HCT116 (cell line): ENCODE results near the gene TCF12. TPM values are rescaled to one million over a fixed set of nuclear protein-coding genes. Genes with fewer than 3 reads are reported as not detected.

Source experiments
- ATAC-seq: fragments of 200-7000 bp; cut with Tn5 transposase; 2 replicates; pipeline ENCODE4 v1.9.1; 2020; ENCODE audit warnings: mild to moderate bottlenecking, moderate library complexity
- BruUV-seq: library from RNA; stranded (reverse); fragments of 400-500 nt; replicated peaks from 2 replicates; lab custom pipeline; 2021; lab: Mats Ljungman, UMichigan
- CTCF ChIA-PET: fragments of 300-600 bp; sonication (Branson Sonifier 250); formaldehyde crosslinking; loops from one replicate; lab custom pipeline; 2021; ENCODE audit warnings: antibody characterized with exemption; lab: Charles Lee
- POLR2A ChIA-PET: fragments of 300-600, 350-600 bp; sonication (Branson Sonifier 250); formaldehyde crosslinking; loops from one replicate; lab custom pipeline; 2021; ENCODE audit warnings: antibody characterized with exemption; lab: Charles Lee
- RAD21 ChIA-PET, 2 experiments: fragments of 300-600 bp; sonication (Branson Sonifier 250); formaldehyde crosslinking; loops; one replicate each; lab custom pipeline; 2023; ENCODE audit warnings: low total read pairs in 2 of 2; ENCODE audit not compliant: uncharacterized antibody in 2 of 2, unreplicated experiment in 2 of 2, low non-redundant PET in 1 of 2; lab: Charles Lee
- DNase-seq: peaks from one replicate; pipeline ENCODE4 v3.0.0-alpha.2; 2010; ENCODE audit warnings: low read depth, low spot score
- H2AFZ ChIP-seq: fragments of 200-600 bp; shearing (Covaris generic), sonication (generic); 2 replicates; pipeline ENCODE4 v1.6.1; 2017; ENCODE audit warnings: low read depth, mixed run types, mixed read lengths, antibody characterized with exemption, low read length; ENCODE audit not compliant: poor library complexity, severe bottlenecking
- H3K27ac ChIP-seq: 2 replicates; pipeline ENCODE4 v1.5.1; 2012; ENCODE audit warnings: low read depth, low read length
- H3K27me3 ChIP-seq: fragments of 200-600 bp; sonication (generic); 2 replicates; pipeline ENCODE4 v1.6.1; 2016; ENCODE audit warnings: mixed run types, low read length, mixed read lengths; ENCODE audit not compliant: insufficient read depth
- H3K36me3 ChIP-seq, 2 experiments: fragments of 200-500 bp in 1 of 2; fragments of 200-600 bp in 1 of 2; sonication (Bioruptor generic) in 1 of 2; sonication (generic) in 1 of 2; 2 replicates each; pipeline versions ENCODE4 v1.5.1 to v1.6.1; 2014 to 2016; ENCODE audit warnings: low read length in 2 of 2, inconsistent platforms in 1 of 2, mixed read lengths in 1 of 2, mixed run types in 1 of 2; ENCODE audit not compliant: insufficient read depth in 2 of 2, control insufficient read depth in 1 of 2
- H3K4me1 ChIP-seq, 2 experiments: fragments of 200-600 bp in 1 of 2; sonication (generic) in 1 of 2; 2 replicates each; pipeline versions ENCODE4 v1.5.1 to v1.6.1; 2012 to 2017; ENCODE audit warnings: low read length in 2 of 2, inconsistent platforms in 1 of 2, mild to moderate bottlenecking in 1 of 2, mixed read lengths in 1 of 2, mixed run types in 1 of 2, moderate library complexity in 1 of 2; ENCODE audit not compliant: insufficient read depth in 2 of 2, control insufficient read depth in 1 of 2
- H3K4me2 ChIP-seq: fragments of 200-600 bp; sonication (generic); 2 replicates; pipeline ENCODE4 v1.6.1; 2017; ENCODE audit warnings: mixed run types, low read length, mixed read lengths
- H3K4me3 ChIP-seq, 2 experiments: fragments of 200-600 bp in 1 of 2; sonication (generic) in 1 of 2; replicated peaks in 1 of 2; 2 replicates each; pipeline ENCODE4 v1.5.1; 2011 to 2016; ENCODE audit warnings: low read length in 2 of 2, control low read depth in 1 of 2, low read depth in 1 of 2, mild to moderate bottlenecking in 1 of 2, mixed read lengths in 1 of 2, mixed run types in 1 of 2
- H3K79me2 ChIP-seq: fragments of 200-600 bp; sonication (generic); 2 replicates; pipeline ENCODE4 v1.6.1; 2017; ENCODE audit warnings: mild to moderate bottlenecking, mixed run types, low read length, moderate library complexity, mixed read lengths; ENCODE audit not compliant: insufficient read depth
- H3K9ac ChIP-seq: fragments of 200-600 bp; sonication (generic); 2 replicates; pipeline ENCODE4 v1.6.1; 2016; ENCODE audit warnings: low read length, mixed read lengths
- H3K9me2 ChIP-seq: fragments of 200-600 bp; sonication (generic), shearing (Covaris generic); 2 replicates; pipeline ENCODE4 v1.6.1; 2017; ENCODE audit warnings: mixed run types, mild to moderate bottlenecking, moderate library complexity; ENCODE audit not compliant: insufficient read depth
- H3K9me3 ChIP-seq, 2 experiments: fragments of 200-500 bp in 1 of 2; fragments of 200-600 bp in 1 of 2; sonication (Bioruptor generic) in 1 of 2; sonication (generic) in 1 of 2; 2 replicates each; pipeline ENCODE4 v1.6.1; 2014 to 2017; ENCODE audit warnings: low read length in 2 of 2, mixed read lengths in 2 of 2, inconsistent platforms in 1 of 2, low read depth in 1 of 2, mild to moderate bottlenecking in 1 of 2, mixed run types in 1 of 2, moderate library complexity in 1 of 2; ENCODE audit not compliant: control insufficient read depth in 1 of 2, insufficient read depth in 1 of 2
- H4K20me1 ChIP-seq: fragments of 200-600 bp; sonication (generic), shearing (Covaris generic); 2 replicates; pipeline ENCODE4 v1.6.1; 2017; ENCODE audit warnings: mixed run types, mild to moderate bottlenecking, moderate library complexity; ENCODE audit not compliant: insufficient read depth
- CBX3 ChIP-seq: IDR thresholded peaks from 2 replicates; pipeline ENCODE4 v1.6.1; 2012; ENCODE audit warnings: low read depth
- CEBPB ChIP-seq: IDR thresholded peaks from 2 replicates; pipeline ENCODE4 v1.6.1; 2012; ENCODE audit warnings: low read depth
- EGR1 ChIP-seq: IDR thresholded peaks from 2 replicates; pipeline ENCODE4 v1.6.1; 2012; ENCODE audit warnings: low read depth
- ELF1 ChIP-seq: IDR thresholded peaks from 2 replicates; pipeline ENCODE4 v1.6.1; 2012; ENCODE audit warnings: low read depth, borderline replicate concordance
- EZH2 ChIP-seq: fragments of 200-600 bp; sonication (generic); IDR thresholded peaks from 2 replicates; pipeline ENCODE4 v1.6.1; 2017; ENCODE audit warnings: antibody characterized with exemption, mixed run types
- FOSL1 ChIP-seq: IDR thresholded peaks from 2 replicates; pipeline ENCODE4 v1.6.1; 2012; ENCODE audit warnings: low read depth
- JUND ChIP-seq: IDR thresholded peaks from 2 replicates; pipeline ENCODE4 v1.6.1; 2012
- POLR2A ChIP-seq: IDR thresholded peaks from 2 replicates; pipeline ENCODE4 v1.7.0; 2011; ENCODE audit warnings: borderline replicate concordance; ENCODE audit not compliant: insufficient read depth, insufficient read length; ENCODE audit errors: extremely low read depth
- POLR2AphosphoS5 ChIP-seq: IDR thresholded peaks from 2 replicates; pipeline ENCODE4 v1.6.1; 2011; ENCODE audit warnings: mild to moderate bottlenecking, low read depth, low read length, moderate library complexity
- SIN3A ChIP-seq: IDR thresholded peaks from 2 replicates; pipeline ENCODE4 v1.6.1; 2012; ENCODE audit warnings: low read depth
- SP1 ChIP-seq: IDR thresholded peaks from 2 replicates; pipeline ENCODE4 v1.6.1; 2012; ENCODE audit warnings: low read depth
- SRF ChIP-seq: IDR thresholded peaks from 2 replicates; pipeline ENCODE4 v1.6.1; 2012; ENCODE audit warnings: low read depth
- YY1 ChIP-seq: IDR thresholded peaks from 2 replicates; pipeline ENCODE4 v1.6.1; 2011; ENCODE audit warnings: low read length, low read depth, moderate library complexity, mild to moderate bottlenecking; ENCODE audit not compliant: insufficient replicate concordance; ENCODE audit errors: extremely low read depth
- ZNF274 ChIP-seq: fragments of 200-500 bp; sonication (Bioruptor generic); IDR thresholded peaks from 2 replicates; pipeline ENCODE4 v1.6.1; 2014; ENCODE audit warnings: mild to moderate bottlenecking, low read depth, low read length, inconsistent platforms
- intact Hi-C: fragments of 100-400 bp; cut with micrococcal nuclease; formaldehyde crosslinking; loops from 2 replicates; pipeline ENCODE4 v1.10.0; 2022
- total RNA-seq: library from RNA; stranded (reverse); gene quantifications from one replicate; pipeline ENCODE4 v1.2.1, GENCODE V29; 2021; ENCODE audit not compliant: unreplicated experiment

Gene TCF12
- total RNA-seq, 1 experiment from 2014 or later: 71.6 TPM

DNA sequence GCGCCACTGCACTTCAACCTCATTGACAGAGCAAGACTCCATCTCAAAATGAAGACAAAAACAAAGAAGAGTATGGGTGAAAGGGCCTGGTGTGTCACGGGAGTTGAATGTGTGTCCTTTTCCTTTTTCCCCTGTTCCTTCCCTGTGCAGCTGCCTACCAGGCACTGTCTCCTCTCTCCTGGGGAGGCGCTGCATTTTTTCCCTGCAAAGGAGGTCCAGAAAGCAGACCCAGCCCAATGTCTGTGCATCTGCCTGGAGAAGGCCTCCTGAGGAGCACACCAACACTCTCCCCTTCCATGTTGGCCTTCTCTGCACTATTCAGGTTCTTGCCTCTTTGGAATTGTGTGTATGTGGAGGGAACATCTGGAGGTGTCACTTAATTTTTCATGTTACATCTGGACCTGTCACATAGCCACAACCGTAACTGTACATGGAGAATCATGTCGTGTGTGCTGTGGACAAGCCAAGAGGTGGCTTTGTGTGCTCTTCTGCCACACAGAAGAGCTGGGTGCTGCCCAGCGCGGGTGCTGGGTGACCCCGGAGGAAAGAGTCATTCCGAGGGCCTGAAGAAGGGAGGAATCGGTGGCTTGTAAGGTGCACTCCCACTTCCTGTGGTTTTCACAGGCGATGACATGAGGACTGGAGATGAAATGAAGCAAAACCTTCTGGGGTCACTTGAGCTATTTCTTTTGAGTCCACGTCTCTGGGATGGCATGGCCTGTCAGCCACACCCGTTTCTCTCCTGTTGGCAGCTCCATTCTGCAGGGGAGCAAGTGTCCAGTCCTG, 411.3 kb downstream of the TCF12 start:
- H3K36me3 ChIP-seq: no peaks in the 10 kb centered on the region
- no TSS peak for BruUV-seq
- no peaks in the 10 kb centered on the region for H4K20me1 ChIP-seq
- H3K79me2 ChIP-seq: no peaks in the 10 kb centered on the region
- no peak overlapping the region for H2AFZ ChIP-seq
- POLR2A ChIA-PET: no interaction called here
- no peak overlapping the region for H3K4me2 ChIP-seq
- intact Hi-C loops: no loop called here
- no peak for ATAC-seq
- H3K4me1 ChIP-seq: peaks cover 5 to 18% of the 10 kb centered on the region in 2 experiments; a peak in 3 of 4 replicates
- CTCF ChIA-PET: interaction anchor here (0.6 to 1.6 kb wide), 2 partner anchors 9 to 212 kb away, joined by 3 to 6 read pairs; no protein-coding TSS in a partner anchor
- RAD21 ChIA-PET: no interaction called here
- no peaks in the 10 kb centered on the region for H3K9me3 ChIP-seq
- no peak overlapping the region for H3K9ac ChIP-seq
- no peaks in the 10 kb centered on the region for H3K9me2 ChIP-seq
- H3K27me3 ChIP-seq: no peaks in the 10 kb centered on the region
- no peak overlapping the region for H3K27ac ChIP-seq
- H3K4me3 ChIP-seq: no peak overlapping the region
- DNase-seq: no peak
- TF ChIP-seq YY1: no peak
- TF ChIP-seq EGR1: no peak
- TF ChIP-seq POLR2A: no peak
- no peak for TF ChIP-seq JUND
- no peak for TF ChIP-seq SIN3A
- TF ChIP-seq POLR2AphosphoS5: no peak
- TF ChIP-seq FOSL1: no peak
- no peak for TF ChIP-seq ELF1
- TF ChIP-seq SP1: no peak
- no peak for TF ChIP-seq ZNF274
- no peak for TF ChIP-seq CBX3
- TF ChIP-seq EZH2: no peak
- no peak for TF ChIP-seq SRF
- TF ChIP-seq CEBPB: no peak
- TF ChIP-seq, all 23 proteins: peak for 0
